Epithelial cell of umbilical artery (primary cell): ENCODE results near the gene ZNF425. TPM values are rescaled to one million over a fixed set of nuclear protein-coding genes. Genes with fewer than 3 reads are reported as not detected.

Source experiments
- total RNA-seq: library from RNA; depleted of rRNA; stranded (reverse); fragments of >200 nt; gene quantifications from 2 replicates; pipeline ENCODE4 v1.2.3, GENCODE V29; 2014

The ZNF425 gene
- 0.97 and 1.2 TPM in 2 replicates for total RNA-seq

GRCh38 chr7:149125863-149126661 is at the start of gene ZNF425:
Gene ZNF425 (minus strand): TSS chr7:149126324. CDS start chr7:149126213, 111 bp downstream.

GRCh38 chr7:149147072-149147751 is 21.1 kb upstream of the ZNF425 start, which contains the start of gene ZNF398:
Gene ZNF398 (plus strand): TSS chr7:149147453. CDS start chr7:149147743, 290 bp downstream.

GRCh38 chr7:149090397-149091195 is 35.5 kb downstream of the ZNF425 start, which contains the start of gene ZNF786:
Gene ZNF786 (minus strand): TSS chr7:149090718. CDS start chr7:149090640, 78 bp downstream.

Other genes with a start within 250 kb of the ZNF425 start
- 13.0 and 22.5 TPM in 2 replicates for gene EZH2, start 242.0 kb downstream of the ZNF425 start, total RNA-seq
- gene PDIA4, start 97.8 kb downstream of the ZNF425 start, total RNA-seq, result 507 and 522 TPM in 2 replicates
- 7.8 and 8.1 TPM in 2 replicates for gene ZNF786, start 35.6 kb downstream of the ZNF425 start, total RNA-seq
- gene ZNF398, start 21.1 kb upstream of the ZNF425 start, total RNA-seq, result 5.5 and 5.8 TPM in 2 replicates
- 22.9 and 23.1 TPM in 2 replicates for gene ZNF282, start 69.2 kb upstream of the ZNF425 start, total RNA-seq
- 3.3 and 4.9 TPM in 2 replicates for gene ZNF212, start 113.3 kb upstream of the ZNF425 start, total RNA-seq
- gene ZNF783, start 135.9 kb upstream of the ZNF425 start, total RNA-seq, result 4.5 and 5.3 TPM in 2 replicates